Breast epithelium (tissue), 3 donors: ENCODE measurements around the gene NAV2.

Source experiments
- CTCF ChIP-seq, 3 donors: fragments of 450-650 bp; IDR thresholded peaks; one replicate each; pipeline ENCODE4 v1.5.1; 2016 to 2017; ENCODE audit warnings: antibody characterized with exemption in 3 of 3, mild to moderate bottlenecking in 3 of 3, moderate library complexity in 3 of 3
- POLR2A ChIP-seq: fragments of 450-650 bp; IDR thresholded peaks from one replicate; pipeline ENCODE4 v1.6.1; 2016; ENCODE audit warnings: antibody characterized with exemption, mild to moderate bottlenecking, moderate library complexity

- TF ChIP-seq CTCF (IDR thresholded peaks at IDR 0.05) (no peak), POLR2A (no peak)
These were observed 450.5 kb downstream of the NAV2 start for GRCh38 chr11:20162824-20163782.
